Stimulated activated CD4-positive, alpha-beta T cell treated with anti-CD3 and anti-CD28 coated beads, TNF-alpha, amount 100 ng/mL, for 4 hours (primary cell): ENCODE measurements around the gene GJA3.

Source experiments
- DNase-seq, 3 experiments: peaks; one replicate each; pipeline ENCODE4 v3.0.0-alpha.2; 2020; ENCODE audit warnings: low read depth in 3 of 3

GJA3 gene

GRCh38 chr13:20151016-20151415 lies 9.8 kb downstream of the GJA3 start:
- DNase-seq = no peak

- DNase-seq = no peak
Measured at GRCh38 chr13:20150561-20150960, 10.3 kb downstream of the GJA3 start.

- no peak for DNase-seq
Measured at GRCh38 chr13:20149762-20150161, 11.1 kb downstream of the GJA3 start.

GRCh38 chr13:20148501-20149183 lies 12.2 kb downstream of the GJA3 start:
- no peak for DNase-seq

- no peak for DNase-seq
Measured at GRCh38 chr13:20146381-20146780, 14.5 kb downstream of the GJA3 start.

- no peak for DNase-seq
Measured at GRCh38 chr13:20145521-20145920, 15.3 kb downstream of the GJA3 start.

- no peak for DNase-seq
Measured at GRCh38 chr13:20144141-20144850, 16.6 kb downstream of the GJA3 start.

- no peak for DNase-seq
Measured at GRCh38 chr13:20142927-20143480, 17.8 kb downstream of the GJA3 start.

- DNase-seq = no peak
Measured at GRCh38 chr13:20142023-20142926, 18.6 kb downstream of the GJA3 start.

- no peak for DNase-seq
Measured at GRCh38 chr13:20141238-20142022, 19.4 kb downstream of the GJA3 start.

GRCh38 chr13:20140487-20140886 lies 20.4 kb downstream of the GJA3 start:
- no peak for DNase-seq

- DNase-seq = no peak
Measured at GRCh38 chr13:20137875-20138274, 23.0 kb downstream of the GJA3 start.

GRCh38 chr13:20136781-20137703 lies 23.8 kb downstream of the GJA3 start:
- DNase-seq = no peak

GRCh38 chr13:20134732-20135131 lies 26.1 kb downstream of the GJA3 start:
- DNase-seq = no peak

GRCh38 chr13:20132052-20132634 lies 28.7 kb downstream of the GJA3 start:
- no peak for DNase-seq

GRCh38 chr13:20131057-20131832 lies 29.6 kb downstream of the GJA3 start:
- DNase-seq = no peak

- DNase-seq = no peak
Measured at GRCh38 chr13:20130652-20131051, 30.2 kb downstream of the GJA3 start.

GRCh38 chr13:20130012-20130411 lies 30.8 kb downstream of the GJA3 start:
- no peak for DNase-seq

GRCh38 chr13:20129076-20129475 lies 31.8 kb downstream of the GJA3 start:
- no peak for DNase-seq
